HepG2 (cell line): Measurements from ENCODE around the gene HTR6. TPM values are rescaled to one million over a fixed set of nuclear protein-coding genes. Genes with fewer than 3 reads are reported as not detected.
A peak's percentile ranks its signal among the peaks of the same experiment; 100 is the strongest.

Experiments used
- ATF1 ChIP-seq: IDR thresholded peaks from 2 replicates; pipeline ENCODE4 v1.6.1; 2016; ENCODE audit warnings: mild to moderate bottlenecking, control low read depth
- DR1 ChIP-seq: sonication (generic); formaldehyde crosslinking; IDR thresholded peaks from 2 replicates; pipeline ENCODE4 v1.8.0; 2021; ENCODE audit warnings: mild to moderate bottlenecking, missing genetic modification reagents, inconsistent platforms
- FOXA3 ChIP-seq: IDR thresholded peaks from 2 replicates; pipeline ENCODE4 v1.6.1; 2016; ENCODE audit warnings: missing genetic modification reagents, missing compliant biosample characterization
- FOXO1 ChIP-seq: sonication (generic); formaldehyde crosslinking; IDR thresholded peaks from 2 replicates; pipeline ENCODE4 v1.4.0; 2020; ENCODE audit warnings: missing genetic modification reagents
- HES4 ChIP-seq: sonication (generic); formaldehyde crosslinking; IDR thresholded peaks from 2 replicates; pipeline ENCODE4 v1.9.0; 2021; ENCODE audit warnings: mild to moderate bottlenecking, missing genetic modification reagents, borderline replicate concordance
- HNRNPK ChIP-seq: fragments of 200-400 bp; formaldehyde crosslinking; IDR thresholded peaks from 2 replicates; pipeline ENCODE4 v1.6.1; 2018; ENCODE audit warnings: low read length, low read depth, moderate library complexity, mild to moderate bottlenecking; ENCODE audit not compliant: poor library complexity, severe bottlenecking
- HNRNPLL ChIP-seq: fragments of 200-400 bp; formaldehyde crosslinking; IDR thresholded peaks from 2 replicates; pipeline ENCODE4 v1.6.1; 2017; ENCODE audit warnings: mild to moderate bottlenecking, low read depth, low read length; ENCODE audit not compliant: poor library complexity, severe bottlenecking
- MAFG ChIP-seq: sonication (generic); formaldehyde crosslinking; IDR thresholded peaks from 2 replicates; pipeline ENCODE4 v1.5.1; 2020; ENCODE audit warnings: mild to moderate bottlenecking, missing genetic modification reagents
- MXD4 ChIP-seq: IDR thresholded peaks from 2 replicates; pipeline ENCODE4 v1.6.1; 2016; ENCODE audit warnings: mild to moderate bottlenecking, missing biosample characterization, missing genetic modification reagents
- NFYC ChIP-seq: IDR thresholded peaks from 2 replicates; pipeline ENCODE4 v1.6.1; 2016; ENCODE audit warnings: missing genetic modification reagents, missing compliant biosample characterization
- RBAK ChIP-seq: sonication (generic); formaldehyde crosslinking; IDR thresholded peaks from 2 replicates; pipeline ENCODE4 v1.5.1; 2020; ENCODE audit warnings: mild to moderate bottlenecking, missing genetic modification reagents
- SP2 ChIP-seq: sonication (generic); formaldehyde crosslinking; IDR thresholded peaks from 2 replicates; pipeline ENCODE4 v1.5.1; 2020; ENCODE audit warnings: mild to moderate bottlenecking, missing genetic modification reagents
- SPEN ChIP-seq: sonication (generic); formaldehyde crosslinking; IDR thresholded peaks from 2 replicates; pipeline ENCODE4 v1.5.1; 2020; ENCODE audit warnings: low read depth, mild to moderate bottlenecking, missing genetic modification reagents
- WIZ ChIP-seq: sonication (generic); formaldehyde crosslinking; IDR thresholded peaks from 2 replicates; pipeline ENCODE4 v1.5.1; 2020; ENCODE audit warnings: mild to moderate bottlenecking, missing genetic modification reagents
- ZNF121 ChIP-seq: sonication (generic); formaldehyde crosslinking; IDR thresholded peaks from 2 replicates; pipeline ENCODE4 v1.5.0; 2020; ENCODE audit warnings: mild to moderate bottlenecking, missing genetic modification reagents
- ZNF256 ChIP-seq: sonication (generic); formaldehyde crosslinking; conservative IDR thresholded peaks from 2 replicates; pipeline ENCODE4 v1.4.0; 2020; ENCODE audit warnings: missing genetic modification reagents
- ZNF263 ChIP-seq: sonication (generic); formaldehyde crosslinking; IDR thresholded peaks from 2 replicates; pipeline ENCODE4 v1.4.0; 2020; ENCODE audit warnings: missing genetic modification reagents
- polyA plus RNA-seq, 8 experiments: library from polyadenylated mRNA; depleted of rRNA in 3 of 8; stranded (reverse) in 7 of 8; unstranded in 1 of 8; fragments of >200 nt; fragmentation: Illumina TruSeq in 4 of 8; extraction: Trizol in 4 of 8; gene quantifications; 2 replicates each; pipeline versions ENCODE4 v1.2.1 to v1.2.3, GENCODE V29; 2011 to 2016; ENCODE audit warnings: low read depth in 4 of 8, missing spikeins in 1 of 8, mixed read lengths in 1 of 8; ENCODE audit not compliant: insufficient read depth in 1 of 8
- total RNA-seq, 5 experiments: library from RNA; depleted of rRNA; stranded (reverse); fragments of >200 nt; fragmentation: Illumina TruSeq; extraction: Trizol; gene quantifications; 2 replicates each; pipeline ENCODE4 v1.2.3, GENCODE V29; 2016; ENCODE audit warnings: low read depth in 1 of 5
- TF ChIP-seq, protein P1 (sequence below): sonication (generic); formaldehyde crosslinking; IDR thresholded peaks from 2 replicates; pipeline ENCODE4 v1.8.0; 2022; ENCODE audit warnings: missing genetic modification reagents, mild to moderate bottlenecking, moderate library complexity, borderline replicate concordance
- TF ChIP-seq, protein P2 (sequence below): sonication (generic); formaldehyde crosslinking; IDR thresholded peaks from 2 replicates; pipeline ENCODE4 v1.9.0; 2021; ENCODE audit warnings: missing genetic modification reagents, borderline replicate concordance
- TF ChIP-seq, protein P3 (sequence below): sonication (generic); formaldehyde crosslinking; IDR thresholded peaks from 2 replicates; pipeline ENCODE4 v1.4.0; 2020; ENCODE audit warnings: missing genetic modification reagents
- TF ChIP-seq, protein P4 (sequence below): sonication (generic); formaldehyde crosslinking; IDR thresholded peaks from 2 replicates; pipeline ENCODE4 v1.5.0; 2020; ENCODE audit warnings: missing genetic modification reagents

HTR6 gene
- total and polyA plus RNA-seq, 2 of the 13 experiments (the other 11 are each of a cell fraction or from before 2014, with no cell fraction given): 0.04 TPM; not detected in 1

DNA sequence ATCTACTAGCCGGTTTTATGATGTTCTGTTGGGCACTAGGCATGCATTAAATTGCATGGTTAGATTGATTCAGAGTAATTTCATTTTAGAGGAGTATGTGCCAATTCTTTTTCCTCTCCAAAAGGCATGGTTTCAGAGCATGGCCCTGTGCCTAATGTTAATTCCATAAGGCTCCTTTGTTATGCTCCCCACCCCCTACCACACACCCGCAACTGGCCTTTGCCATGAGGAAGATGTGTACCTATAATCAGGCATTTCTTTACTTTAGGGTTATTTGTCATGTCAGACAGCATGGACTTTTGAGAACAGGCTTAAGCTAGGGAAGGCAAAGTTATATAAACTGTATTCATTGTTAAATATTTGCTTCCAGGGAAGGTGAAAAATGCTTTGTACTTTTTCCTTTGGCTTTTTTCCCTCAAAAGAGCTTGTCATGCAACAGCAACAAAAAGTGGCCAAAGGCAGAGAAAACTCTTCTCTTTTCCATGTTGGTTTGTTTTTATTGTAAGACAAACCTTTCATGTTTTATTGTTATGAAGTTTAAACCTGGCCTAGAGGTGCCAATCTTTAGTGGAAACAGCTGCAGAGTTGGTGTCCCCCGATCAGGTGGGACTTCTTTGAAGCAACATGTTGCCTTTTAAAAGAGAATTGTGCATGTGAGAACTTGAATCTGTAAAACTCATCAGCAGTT, 44.8 kb upstream of the HTR6 start (continued):
- TF ChIP-seq, protein P1, sequence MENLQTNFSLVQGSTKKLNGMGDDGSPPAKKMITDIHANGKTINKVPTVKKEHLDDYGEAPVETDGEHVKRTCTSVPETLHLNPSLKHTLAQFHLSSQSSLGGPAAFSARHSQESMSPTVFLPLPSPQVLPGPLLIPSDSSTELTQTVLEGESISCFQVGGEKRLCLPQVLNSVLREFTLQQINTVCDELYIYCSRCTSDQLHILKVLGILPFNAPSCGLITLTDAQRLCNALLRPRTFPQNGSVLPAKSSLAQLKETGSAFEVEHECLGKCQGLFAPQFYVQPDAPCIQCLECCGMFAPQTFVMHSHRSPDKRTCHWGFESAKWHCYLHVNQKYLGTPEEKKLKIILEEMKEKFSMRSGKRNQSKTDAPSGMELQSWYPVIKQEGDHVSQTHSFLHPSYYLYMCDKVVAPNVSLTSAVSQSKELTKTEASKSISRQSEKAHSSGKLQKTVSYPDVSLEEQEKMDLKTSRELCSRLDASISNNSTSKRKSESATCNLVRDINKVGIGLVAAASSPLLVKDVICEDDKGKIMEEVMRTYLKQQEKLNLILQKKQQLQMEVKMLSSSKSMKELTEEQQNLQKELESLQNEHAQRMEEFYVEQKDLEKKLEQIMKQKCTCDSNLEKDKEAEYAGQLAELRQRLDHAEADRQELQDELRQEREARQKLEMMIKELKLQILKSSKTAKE (CRISPR knock-in tag): no peak
- TF ChIP-seq ZNF256: no peak
- no peak for TF ChIP-seq ZNF121 (CRISPR knock-in tag)
- TF ChIP-seq FOXO1 (CRISPR knock-in tag): peak; percentile 67; the same call in 1 of the 2 replicates
- TF ChIP-seq FOXA3: peak; percentile 94
- TF ChIP-seq NFYC (CRISPR knock-in tag): no peak
- TF ChIP-seq HNRNPLL: no peak
- TF ChIP-seq ATF1 (CRISPR knock-in tag): no peak; the same call in 1 of the 2 replicates
- TF ChIP-seq, protein P2, sequence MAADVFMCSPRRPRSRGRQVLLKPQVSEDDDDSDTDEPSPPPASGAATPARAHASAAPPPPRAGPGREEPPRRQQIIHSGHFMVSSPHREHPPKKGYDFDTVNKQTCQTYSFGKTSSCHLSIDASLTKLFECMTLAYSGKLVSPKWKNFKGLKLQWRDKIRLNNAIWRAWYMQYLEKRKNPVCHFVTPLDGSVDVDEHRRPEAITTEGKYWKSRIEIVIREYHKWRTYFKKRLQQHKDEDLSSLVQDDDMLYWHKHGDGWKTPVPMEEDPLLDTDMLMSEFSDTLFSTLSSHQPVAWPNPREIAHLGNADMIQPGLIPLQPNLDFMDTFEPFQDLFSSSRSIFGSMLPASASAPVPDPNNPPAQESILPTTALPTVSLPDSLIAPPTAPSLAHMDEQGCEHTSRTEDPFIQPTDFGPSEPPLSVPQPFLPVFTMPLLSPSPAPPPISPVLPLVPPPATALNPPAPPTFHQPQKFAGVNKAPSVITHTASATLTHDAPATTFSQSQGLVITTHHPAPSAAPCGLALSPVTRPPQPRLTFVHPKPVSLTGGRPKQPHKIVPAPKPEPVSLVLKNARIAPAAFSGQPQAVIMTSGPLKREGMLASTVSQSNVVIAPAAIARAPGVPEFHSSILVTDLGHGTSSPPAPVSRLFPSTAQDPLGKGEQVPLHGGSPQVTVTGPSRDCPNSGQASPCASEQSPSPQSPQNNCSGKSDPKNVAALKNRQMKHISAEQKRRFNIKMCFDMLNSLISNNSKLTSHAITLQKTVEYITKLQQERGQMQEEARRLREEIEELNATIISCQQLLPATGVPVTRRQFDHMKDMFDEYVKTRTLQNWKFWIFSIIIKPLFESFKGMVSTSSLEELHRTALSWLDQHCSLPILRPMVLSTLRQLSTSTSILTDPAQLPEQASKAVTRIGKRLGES: no peak
- TF ChIP-seq, protein P3, sequence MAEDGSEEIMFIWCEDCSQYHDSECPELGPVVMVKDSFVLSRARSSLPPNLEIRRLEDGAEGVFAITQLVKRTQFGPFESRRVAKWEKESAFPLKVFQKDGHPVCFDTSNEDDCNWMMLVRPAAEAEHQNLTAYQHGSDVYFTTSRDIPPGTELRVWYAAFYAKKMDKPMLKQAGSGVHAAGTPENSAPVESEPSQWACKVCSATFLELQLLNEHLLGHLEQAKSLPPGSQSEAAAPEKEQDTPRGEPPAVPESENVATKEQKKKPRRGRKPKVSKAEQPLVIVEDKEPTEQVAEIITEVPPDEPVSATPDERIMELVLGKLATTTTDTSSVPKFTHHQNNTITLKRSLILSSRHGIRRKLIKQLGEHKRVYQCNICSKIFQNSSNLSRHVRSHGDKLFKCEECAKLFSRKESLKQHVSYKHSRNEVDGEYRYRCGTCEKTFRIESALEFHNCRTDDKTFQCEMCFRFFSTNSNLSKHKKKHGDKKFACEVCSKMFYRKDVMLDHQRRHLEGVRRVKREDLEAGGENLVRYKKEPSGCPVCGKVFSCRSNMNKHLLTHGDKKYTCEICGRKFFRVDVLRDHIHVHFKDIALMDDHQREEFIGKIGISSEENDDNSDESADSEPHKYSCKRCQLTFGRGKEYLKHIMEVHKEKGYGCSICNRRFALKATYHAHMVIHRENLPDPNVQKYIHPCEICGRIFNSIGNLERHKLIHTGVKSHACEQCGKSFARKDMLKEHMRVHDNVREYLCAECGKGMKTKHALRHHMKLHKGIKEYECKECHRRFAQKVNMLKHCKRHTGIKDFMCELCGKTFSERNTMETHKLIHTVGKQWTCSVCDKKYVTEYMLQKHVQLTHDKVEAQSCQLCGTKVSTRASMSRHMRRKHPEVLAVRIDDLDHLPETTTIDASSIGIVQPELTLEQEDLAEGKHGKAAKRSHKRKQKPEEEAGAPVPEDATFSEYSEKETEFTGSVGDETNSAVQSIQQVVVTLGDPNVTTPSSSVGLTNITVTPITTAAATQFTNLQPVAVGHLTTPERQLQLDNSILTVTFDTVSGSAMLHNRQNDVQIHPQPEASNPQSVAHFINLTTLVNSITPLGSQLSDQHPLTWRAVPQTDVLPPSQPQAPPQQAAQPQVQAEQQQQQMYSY: no peak
- no peak for TF ChIP-seq HES4 (CRISPR knock-in tag)
- no peak for TF ChIP-seq WIZ
- TF ChIP-seq SPEN: no peak
- TF ChIP-seq RBAK (CRISPR knock-in tag): no peak; the same call in 1 of the 2 replicates
- TF ChIP-seq, protein P4, sequence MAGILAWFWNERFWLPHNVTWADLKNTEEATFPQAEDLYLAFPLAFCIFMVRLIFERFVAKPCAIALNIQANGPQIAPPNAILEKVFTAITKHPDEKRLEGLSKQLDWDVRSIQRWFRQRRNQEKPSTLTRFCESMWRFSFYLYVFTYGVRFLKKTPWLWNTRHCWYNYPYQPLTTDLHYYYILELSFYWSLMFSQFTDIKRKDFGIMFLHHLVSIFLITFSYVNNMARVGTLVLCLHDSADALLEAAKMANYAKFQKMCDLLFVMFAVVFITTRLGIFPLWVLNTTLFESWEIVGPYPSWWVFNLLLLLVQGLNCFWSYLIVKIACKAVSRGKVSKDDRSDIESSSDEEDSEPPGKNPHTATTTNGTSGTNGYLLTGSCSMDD (CRISPR knock-in tag): no peak
- TF ChIP-seq MAFG (CRISPR knock-in tag): no peak
- no peak for TF ChIP-seq SP2 (CRISPR knock-in tag)
- TF ChIP-seq ZNF263 (CRISPR knock-in tag): no peak
- TF ChIP-seq DR1 (CRISPR knock-in tag): no peak
- TF ChIP-seq MXD4 (CRISPR knock-in tag): peak; percentile 33; the same call in 1 of the 2 replicates
- TF ChIP-seq HNRNPK: no peak
